D721Med (cell line): ENCODE results near the gene AGAP2.

Source experiments
- DNase-seq: peaks from one replicate; pipeline ENCODE4 v3.0.0; 2011; ENCODE audit warnings: low spot score; ENCODE audit not compliant: insufficient read length
- FAIRE-seq: peaks from 2 replicates; lab custom pipeline; 2011; peaks lifted over from hg19 to GRCh38; lab: Jason Lieb, UNC
- CTCF ChIP-seq: IDR thresholded peaks from 2 replicates; pipeline ENCODE4 v1.5.1; 2012; ENCODE audit warnings: mild to moderate bottlenecking, control low read depth; ENCODE audit not compliant: insufficient read depth; ENCODE audit errors: missing control alignments

AGAP2 gene

GRCh38 chr12:57744777-57745484 is 6.4 kb upstream of the AGAP2 start, which contains the start of gene TSPAN31:
TSS of gene TSPAN31 (plus strand) at chr12:57745039. CDS start at chr12:57745155, 116 bp downstream.
- no peak for TF ChIP-seq CTCF
- peak; percentile 68 for DNase-seq
- FAIRE-seq = peak; percentile 58

- no peak for TF ChIP-seq CTCF
- DNase-seq (peak; percentile 62), FAIRE-seq (no peak)
These were observed 5.7 kb upstream of the AGAP2 start for GRCh38 chr12:57744194-57744776.

- FAIRE-seq (no peak), DNase-seq (no peak)
- no peak for TF ChIP-seq CTCF
These were observed 5.2 kb upstream of the AGAP2 start for GRCh38 chr12:57743769-57744168.

- no peak for DNase-seq
- FAIRE-seq = no peak
- no peak for TF ChIP-seq CTCF
These were observed 3.5 kb upstream of the AGAP2 start for GRCh38 chr12:57741844-57742738.

- no peak for TF ChIP-seq CTCF
- no peak for DNase-seq
- FAIRE-seq = no peak
These were observed 2.9 kb upstream of the AGAP2 start for GRCh38 chr12:57741413-57741789.

- TF ChIP-seq CTCF = no peak
- DNase-seq = no peak
- FAIRE-seq = no peak
These were observed 2.3 kb upstream of the AGAP2 start for GRCh38 chr12:57740656-57741412.
